ENCODE measurements around the gene HOXD13.

Gene HOXD13

GRCh38 chr2:176079831-176080539 lies 12.5 kb upstream of the HOXD13 start:
- in situ Hi-C loops (cut with HindIII; ENCODE audit: low pct_ligation_motif_present, low pct_unique_long_range_greater_than_20kb, low sequenced_read_pairs): no loop called here
- DNase-seq: peak; percentile 59

DNA sequence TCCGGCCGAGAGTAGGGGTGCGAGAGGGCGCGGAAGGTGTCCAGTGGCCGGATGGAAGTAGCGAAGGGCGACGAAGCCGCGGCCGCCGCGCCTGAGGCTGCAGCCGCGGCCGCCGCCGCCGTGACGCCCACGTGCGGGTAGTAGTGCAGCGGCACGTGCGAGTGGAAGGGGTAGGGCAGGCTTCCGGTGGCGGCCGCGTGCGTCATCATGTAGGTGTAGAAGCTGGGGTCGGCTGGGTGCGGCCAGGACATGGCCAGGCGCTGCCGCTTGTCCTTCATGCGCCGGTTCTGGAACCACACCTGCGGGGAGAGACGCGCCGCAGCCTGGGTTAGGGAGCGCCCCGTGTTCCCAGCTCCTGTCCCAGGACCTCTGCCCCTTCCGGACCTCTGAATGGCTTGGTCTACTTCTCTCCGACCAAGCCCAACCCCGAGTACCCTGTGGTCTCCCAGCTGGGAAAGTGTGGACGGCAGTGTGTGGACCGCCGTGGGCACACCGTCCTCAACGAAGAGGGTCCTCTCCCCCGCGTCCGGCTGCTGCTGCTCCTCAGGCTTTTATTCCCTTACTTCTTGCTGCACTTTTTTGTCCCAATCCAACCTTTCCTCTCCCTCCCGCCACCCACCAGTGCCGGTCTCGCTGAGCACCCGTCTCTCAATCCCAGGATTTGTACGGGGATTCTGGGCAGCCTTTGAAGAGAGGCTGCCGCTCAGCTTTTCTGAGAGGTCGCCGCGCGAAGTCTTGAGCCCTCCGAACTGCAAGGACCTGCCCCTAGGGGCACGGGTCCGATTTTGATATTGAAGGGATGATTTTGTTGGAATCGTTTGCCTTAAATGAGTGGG lies 11.8 kb upstream of the HOXD13 start:
- no peak for DNase-seq
- in situ Hi-C loops (cut with HindIII; ENCODE audit: low pct_ligation_motif_present, low pct_unique_long_range_greater_than_20kb, low sequenced_read_pairs): no loop called here

DNA sequence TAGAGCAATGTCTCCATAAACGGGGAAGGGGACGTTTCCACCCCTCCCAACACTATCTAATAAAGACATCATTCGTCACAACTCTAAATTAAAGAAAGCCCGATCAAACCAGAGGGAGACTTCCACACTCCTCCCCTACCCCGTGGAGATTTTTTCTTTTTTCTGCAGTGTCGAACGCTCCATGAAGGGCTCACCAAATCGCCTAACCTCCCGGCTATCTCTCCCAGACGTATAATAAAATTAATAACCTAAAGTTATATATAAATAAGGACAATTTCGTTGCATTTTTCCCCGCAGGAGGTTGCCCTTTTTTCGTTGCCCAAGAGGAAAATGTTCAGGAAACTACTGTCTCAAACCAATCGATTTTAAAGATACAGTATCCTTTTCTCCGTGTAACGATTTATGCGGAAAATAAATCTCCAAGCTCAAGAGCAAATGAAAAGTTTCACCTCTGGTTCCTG lies 11.1 kb upstream of the HOXD13 start:
- DNase-seq: no peak
- in situ Hi-C loops (cut with HindIII; ENCODE audit: low pct_ligation_motif_present, low pct_unique_long_range_greater_than_20kb, low sequenced_read_pairs): no loop called here

- in situ Hi-C loops (cut with HindIII; ENCODE audit: low pct_ligation_motif_present, low pct_unique_long_range_greater_than_20kb, low sequenced_read_pairs): no loop called here
- DNase-seq: no peak
Observed at GRCh38 chr2:176081837-176082524, 10.5 kb upstream of the HOXD13 start.

- DNase-seq: no peak
- in situ Hi-C loops (cut with HindIII; ENCODE audit: low pct_ligation_motif_present, low pct_unique_long_range_greater_than_20kb, low sequenced_read_pairs): no loop called here
Observed at GRCh38 chr2:176082525-176082823, 10.0 kb upstream of the HOXD13 start.

GRCh38 chr2:176082824-176083751 lies 9.4 kb upstream of the HOXD13 start:
- in situ Hi-C loops (cut with HindIII; ENCODE audit: low pct_ligation_motif_present, low pct_unique_long_range_greater_than_20kb, low sequenced_read_pairs): no loop called here
- no peak for DNase-seq

GRCh38 chr2:176083796-176084261 lies 8.7 kb upstream of the HOXD13 start, which contains the start of gene EVX2:
Gene EVX2 (minus strand): TSS chr2:176083962. CDS start chr2:176083776, 186 bp downstream.
- DNase-seq: no peak
- in situ Hi-C loops (cut with HindIII; ENCODE audit: low pct_ligation_motif_present, low pct_unique_long_range_greater_than_20kb, low sequenced_read_pairs): no loop called here

DNA sequence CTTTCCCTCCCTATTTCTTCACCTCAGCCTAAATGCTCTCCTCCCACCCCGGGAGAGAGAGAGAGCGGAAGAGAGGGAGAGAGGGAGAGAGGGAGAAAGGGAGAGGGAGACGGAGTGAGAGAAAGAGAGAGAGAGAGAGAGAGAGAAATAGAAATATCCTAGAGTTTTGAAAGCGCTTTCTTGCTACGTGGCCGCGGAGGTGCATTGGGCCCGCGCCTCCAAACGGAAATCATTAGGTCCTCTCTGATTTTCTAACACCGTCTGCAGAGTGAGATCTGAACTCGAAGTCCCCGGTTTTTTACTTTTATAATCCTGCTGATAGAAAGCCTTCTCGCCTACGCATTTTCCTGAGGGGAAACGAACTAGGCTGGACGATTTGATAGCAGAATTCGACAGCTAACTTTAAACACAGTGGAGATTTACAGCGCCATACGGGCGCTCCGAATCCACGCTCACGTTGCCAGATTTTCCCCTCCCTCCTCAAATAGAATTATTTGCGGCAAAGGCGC lies 7.9 kb upstream of the HOXD13 start:
- no peak for DNase-seq
- in situ Hi-C loops (cut with HindIII; ENCODE audit: low pct_ligation_motif_present, low pct_unique_long_range_greater_than_20kb, low sequenced_read_pairs): no loop called here

GRCh38 chr2:176085120-176085788 lies 7.3 kb upstream of the HOXD13 start:
- DNase-seq: no peak
- in situ Hi-C loops (cut with HindIII; ENCODE audit: low pct_ligation_motif_present, low pct_unique_long_range_greater_than_20kb, low sequenced_read_pairs): no loop called here

GRCh38 chr2:176085861-176086771 lies 6.4 kb upstream of the HOXD13 start:
- peak; percentile 54 for DNase-seq
- in situ Hi-C loops (cut with HindIII; ENCODE audit: low pct_ligation_motif_present, low pct_unique_long_range_greater_than_20kb, low sequenced_read_pairs): no loop called here

- no peak for DNase-seq
- in situ Hi-C loops (cut with HindIII; ENCODE audit: low pct_ligation_motif_present, low pct_unique_long_range_greater_than_20kb, low sequenced_read_pairs): no loop called here
Observed at GRCh38 chr2:176087330-176088047, 5.0 kb upstream of the HOXD13 start.

DNA sequence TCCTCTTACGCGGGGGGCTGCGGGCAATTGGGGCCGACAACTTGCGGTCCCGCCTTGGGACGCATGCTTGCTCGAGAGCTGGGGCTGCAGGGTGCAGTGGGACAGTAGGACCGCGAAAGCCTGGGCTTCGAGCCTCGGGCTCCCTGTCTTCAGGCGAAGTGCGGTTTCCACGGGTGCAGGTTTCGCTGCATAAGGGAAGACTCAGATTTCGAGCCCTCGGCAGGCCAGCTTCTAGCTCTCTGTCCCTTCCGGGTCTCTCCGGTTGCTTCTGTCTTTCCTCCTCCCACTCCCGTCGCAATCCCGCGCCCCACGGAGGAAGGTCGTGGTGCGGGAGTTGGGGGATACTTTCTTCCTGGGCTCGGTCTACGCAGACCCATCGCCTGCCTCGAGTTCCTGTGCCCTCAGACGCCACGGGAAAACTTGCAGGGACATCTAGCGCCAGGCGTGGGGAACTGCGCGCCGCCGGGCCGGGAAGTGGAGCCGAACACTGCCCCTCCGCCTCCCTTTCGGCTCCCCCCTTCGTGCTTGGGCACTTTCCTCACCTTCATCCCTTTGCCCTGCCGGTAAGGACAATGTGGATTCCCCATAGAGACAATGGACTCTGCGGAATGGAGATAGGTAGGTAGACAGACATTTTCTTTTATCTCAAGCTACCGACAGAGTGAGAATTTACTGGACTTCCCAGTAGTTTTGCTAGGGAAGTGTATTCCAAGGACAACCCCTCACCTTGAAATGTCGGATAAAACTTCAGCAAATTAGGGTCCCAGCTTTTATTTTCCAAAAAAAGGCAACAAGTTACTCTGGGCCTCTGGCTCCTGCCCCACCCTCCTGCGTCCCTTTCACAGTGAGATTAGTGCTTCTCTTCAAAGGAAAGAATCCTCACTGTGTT lies 4.2 kb upstream of the HOXD13 start:
- in situ Hi-C loops (cut with HindIII; ENCODE audit: low pct_ligation_motif_present, low pct_unique_long_range_greater_than_20kb, low sequenced_read_pairs): no loop called here
- DNase-seq: peak; percentile 67

DNA sequence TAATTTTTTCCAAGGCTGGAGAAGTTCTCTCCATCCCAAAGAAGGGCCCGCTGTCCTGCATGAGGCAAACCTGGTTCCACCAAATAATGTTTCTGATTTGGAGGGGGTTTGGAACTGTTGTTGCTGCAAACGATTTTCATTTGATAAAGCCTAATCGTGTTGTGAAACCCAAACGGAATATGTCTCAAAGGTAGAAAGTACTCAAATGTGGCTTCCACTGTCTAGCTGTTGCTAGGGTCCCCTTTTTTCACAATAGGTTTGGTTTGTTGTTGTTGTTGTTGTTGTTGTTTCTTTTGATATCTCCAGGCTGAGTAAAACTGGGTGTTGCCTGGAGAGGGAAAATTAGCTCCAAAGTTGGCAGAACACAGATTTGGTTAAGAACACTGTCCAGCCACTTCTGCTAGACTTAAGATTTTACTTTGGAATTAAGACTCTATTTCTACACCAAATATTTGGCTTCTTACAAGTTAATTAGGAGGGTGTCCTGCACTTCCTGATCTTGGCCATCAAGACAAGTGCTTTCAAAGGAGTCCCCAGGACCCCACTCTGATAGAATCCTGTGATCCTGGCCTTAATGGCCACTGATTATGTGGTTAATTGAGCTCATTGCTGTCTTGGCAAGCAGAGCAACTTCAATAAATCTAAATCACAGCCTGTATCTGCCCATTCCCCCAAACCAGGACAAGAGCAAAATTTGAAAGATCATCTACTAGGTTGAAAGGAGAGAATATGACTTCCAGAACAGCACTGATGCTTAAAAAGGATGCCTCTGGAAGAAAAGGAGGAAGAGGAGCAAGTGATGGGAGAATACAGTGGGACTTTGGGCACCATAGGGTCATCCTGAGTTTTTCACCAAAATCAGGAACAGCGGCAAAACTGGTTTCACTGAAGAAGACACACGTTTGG lies 3.3 kb upstream of the HOXD13 start:
- DNase-seq: no peak
- in situ Hi-C loops (cut with HindIII; ENCODE audit: low pct_ligation_motif_present, low pct_unique_long_range_greater_than_20kb, low sequenced_read_pairs): no loop called here

- in situ Hi-C loops (cut with HindIII; ENCODE audit: low pct_ligation_motif_present, low pct_unique_long_range_greater_than_20kb, low sequenced_read_pairs): no loop called here
- no peak for DNase-seq
Observed at GRCh38 chr2:176089843-176090395, 2.6 kb upstream of the HOXD13 start.
